A549 (cell line): ENCODE results near the gene KDM5B. TPM values are rescaled to one million over a fixed set of nuclear protein-coding genes. Genes with fewer than 3 reads are reported as not detected.

Experiments
- ATAC-seq, 2 experiments: fragments of 200-7000 bp in 1 of 2; fragments of >200 bp in 1 of 2; cut with Nextera tagmentation in 1 of 2; cut with Tn5 transposase in 1 of 2; 3 replicates each; pipeline versions ENCODE4 v1.8.0 to v1.9.1; 2018 to 2020; ENCODE audit warnings: mild to moderate bottlenecking in 1 of 2, moderate library complexity in 1 of 2
- CTCF ChIA-PET: fragments of 300-600 bp; sonication (Branson Sonifier 250); formaldehyde crosslinking; extraction: SDS; loops from one replicate; lab custom pipeline; 2021; ENCODE audit warnings: antibody characterized with exemption, inconsistent platforms; lab: Yijun Ruan, JAX
- POLR2A ChIA-PET: fragments of 350-600 bp; formaldehyde crosslinking; extraction: SDS; loops from one replicate; lab custom pipeline; 2021; ENCODE audit warnings: antibody characterized with exemption, inconsistent platforms; lab: Yijun Ruan, JAX
- DNase-seq, 2 experiments: peaks; one replicate each; pipeline versions ENCODE4 v3.0.0 to v3.0.0-alpha.2; 2011 to 2016; ENCODE audit warnings: low read depth in 1 of 2, low spot score in 1 of 2
- FAIRE-seq: peaks from 2 replicates; lab custom pipeline; 2011; peaks lifted over from hg19 to GRCh38; lab: Jason Lieb, UNC
- H3K27ac ChIP-seq, 2 experiments: fragments of >200 bp; sonication (Bioruptor Twin); formaldehyde crosslinking; 3 replicates each; pipeline ENCODE4 v1.5.1; 2016 to 2017
- H3K4me1 ChIP-seq: fragments of >200 bp; sonication (Bioruptor Twin); formaldehyde crosslinking; 3 replicates; pipeline ENCODE4 v1.6.1; 2016
- H3K4me2 ChIP-seq: fragments of >200 bp; sonication (Bioruptor Twin); formaldehyde crosslinking; 3 replicates; pipeline ENCODE4 v1.6.1; 2016
- H3K4me3 ChIP-seq: fragments of >200 bp; sonication (Bioruptor Twin); formaldehyde crosslinking; 3 replicates; pipeline ENCODE4 v1.5.1; 2016
- H3K9me3 ChIP-seq: fragments of >200 bp; sonication (Bioruptor Twin); formaldehyde crosslinking; 3 replicates; pipeline ENCODE4 v1.6.1; 2016
- BCL3 ChIP-seq: fragments of >200 bp; sonication (Bioruptor Twin); formaldehyde crosslinking; IDR thresholded peaks from 3 replicates; pipeline ENCODE4 v1.6.1; 2016
- EHF ChIP-seq: fragments of 250-450 bp; sonication (Bioruptor Pico); IDR thresholded peaks from 2 replicates; pipeline ENCODE4 v1.5.0; 2020; ENCODE audit warnings: mild to moderate bottlenecking
- ESRRA ChIP-seq: fragments of 150-350 bp; IDR thresholded peaks from 2 replicates; pipeline ENCODE4 v1.6.1; 2014; ENCODE audit warnings: mild to moderate bottlenecking, low read length, borderline replicate concordance
- FOXS1 ChIP-seq: fragments of 250-450 bp; sonication (Bioruptor Pico); IDR thresholded peaks from 2 replicates; pipeline ENCODE4 v1.5.0; 2020; ENCODE audit warnings: mild to moderate bottlenecking, moderate library complexity
- GATA3 ChIP-seq: IDR thresholded peaks from 2 replicates; pipeline ENCODE4 v1.6.1; 2012; ENCODE audit warnings: borderline replicate concordance
- HDAC2 ChIP-seq: fragments of 200-600 bp; sonication (generic); IDR thresholded peaks from 2 replicates; pipeline ENCODE4 v1.6.1; 2016
- KDM1A ChIP-seq: fragments of 200-600 bp; sonication (generic); IDR thresholded peaks from 2 replicates; pipeline ENCODE4 v1.6.1; 2016; ENCODE audit warnings: low read depth, mild to moderate bottlenecking
- MAFK ChIP-seq: fragments of 450-650 bp; IDR thresholded peaks from 2 replicates; pipeline ENCODE4 v1.6.1; 2014; ENCODE audit not compliant: partially characterized antibody
- MYC ChIP-seq: IDR thresholded peaks from 2 replicates; pipeline ENCODE4 v1.6.1; 2012; ENCODE audit warnings: mild to moderate bottlenecking, inconsistent platforms, low read length, improper control_type of control experiment, borderline replicate concordance
- NFE2L2 ChIP-seq: fragments of 150-350 bp; conservative IDR thresholded peaks from 2 replicates; pipeline ENCODE4 v1.6.1; 2014; ENCODE audit warnings: low read length
- NPAS2 ChIP-seq: fragments of 250-450 bp; sonication (Bioruptor Pico); IDR thresholded peaks from 2 replicates; pipeline ENCODE4 v1.8.0; 2022; ENCODE audit warnings: mild to moderate bottlenecking, moderate library complexity, borderline replicate concordance
- NR3C1 ChIP-seq: fragments of >200 bp; sonication (Bioruptor Twin); formaldehyde crosslinking; IDR thresholded peaks from 3 replicates; pipeline ENCODE4 v1.6.1; 2017
- PHF8 ChIP-seq: fragments of 200-600 bp; sonication (generic); IDR thresholded peaks from 2 replicates; pipeline ENCODE4 v1.6.1; 2016; ENCODE audit warnings: low read depth, mild to moderate bottlenecking, antibody characterized with exemption, moderate library complexity, borderline replicate concordance
- POLR2A ChIP-seq: IDR thresholded peaks from 2 replicates; pipeline ENCODE4 v1.6.1; 2012; ENCODE audit warnings: mild to moderate bottlenecking, low read length
- RAD21 ChIP-seq, 2 experiments: fragments of >200 bp in 1 of 2; sonication (Bioruptor Twin) in 1 of 2; formaldehyde crosslinking in 1 of 2; IDR thresholded peaks in 1 of 2; conservative IDR thresholded peaks in 1 of 2; 2 replicates in 1 of 2; 3 replicates in 1 of 2; pipeline ENCODE4 v1.6.1; 2012 to 2018; ENCODE audit warnings: inconsistent platforms in 1 of 2
- RARB ChIP-seq: fragments of 250-450 bp; sonication (Bioruptor Pico); IDR thresholded peaks from 2 replicates; pipeline ENCODE4 v1.8.0; 2021; ENCODE audit warnings: mild to moderate bottlenecking, moderate library complexity
- RCOR1 ChIP-seq: fragments of 150-350 bp; IDR thresholded peaks from 2 replicates; pipeline ENCODE4 v1.6.1; 2014; ENCODE audit warnings: antibody characterized with exemption, low read length, low read depth
- SMC3 ChIP-seq: fragments of >200 bp; sonication (Bioruptor Twin); formaldehyde crosslinking; IDR thresholded peaks from 3 replicates; pipeline ENCODE4 v1.6.1; 2018; ENCODE audit warnings: inconsistent platforms
- ZNF302 ChIP-seq: fragments of 250-450 bp; sonication (Bioruptor Pico); IDR thresholded peaks from 2 replicates; pipeline ENCODE4 v1.9.0; 2021; ENCODE audit warnings: inconsistent platforms, mild to moderate bottlenecking, moderate library complexity
- WGBS: methylation state at CpG from one replicate; pipeline ENCODE4 v1.1.6; 2017; ENCODE audit errors: missing lambda C conversion rate; 5-methylcytosine and 5-hydroxymethylcytosine counted together
- polyA plus RNA-seq, 4 experiments: library from polyadenylated mRNA; depleted of rRNA in 3 of 4; stranded (reverse); fragments of >200 nt; fragmentation: RNase III in 1 of 4; extraction: RNeasy Plus Mini Kit Qiagen cat#74134 plus additional on column Dnase treatment in 1 of 4; gene quantifications; 2 replicates in 3 of 4; 3 replicates in 1 of 4; pipeline ENCODE4 v1.2.3, GENCODE V29; 2011 to 2017
- TF ChIP-seq, protein P1 (sequence below): fragments of 250-450 bp; sonication (Bioruptor Pico); IDR thresholded peaks from 2 replicates; pipeline ENCODE4 v1.5.0; 2021; ENCODE audit warnings: mild to moderate bottlenecking, moderate library complexity, borderline replicate concordance

KDM5B gene
- polyA plus RNA-seq, 2 of the 4 experiments (the other 2 are of a cell fraction) = 15.8 to 44.3 TPM

- TF ChIP-seq NPAS2 (CRISPR knock-in tag) (no peak), GATA3 (no peak), ESRRA (no peak), NFE2L2 (no peak)
- Histone ChIP-seq H3K4me1 (no peaks in the 10 kb centered on the region), H3K9me3 (no peaks in the 10 kb centered on the region), H3K4me3 (no peak overlapping the region), H3K27ac (no peak overlapping the region), H3K4me2 (no peak overlapping the region)
- POLR2A ChIA-PET = no interaction called here
- DNase-seq (peak in 1 of 2 experiments; percentile 15), FAIRE-seq (no peak), ATAC-seq (peak in 1 of 2 experiments; percentile 21; a peak in 1 of 6 replicates)
- 26% methylated on average over 4 of the region's 4 CpGs for WGBS
- CTCF ChIA-PET = interaction anchor here (0.7 to 1.2 kb wide), 4 partner anchors 20 to 446 kb away, joined by 3 read pairs; no protein-coding TSS in a partner anchor
Observed at GRCh38 chr1:202683029-202683428, 125.2 kb downstream of the KDM5B start.

GRCh38 chr1:202682477-202682876 lies 125.7 kb downstream of the KDM5B start:
- 47% methylated on average over 9 of the region's 9 CpGs for WGBS
- H3K4me2 ChIP-seq = no peak overlapping the region
- H3K4me3 ChIP-seq = no peak overlapping the region
- ATAC-seq = no peak
- no peak for DNase-seq
- H3K27ac ChIP-seq = no peak overlapping the region
- H3K4me1 ChIP-seq = no peaks in the 10 kb centered on the region
- POLR2A ChIA-PET = no interaction called here
- TF ChIP-seq BCL3 (no peak), KDM1A (no peak), MAFK (no peak), MYC (no peak), RARB (CRISPR knock-in tag) (no peak), RAD21 (conservative IDR thresholded peaks at IDR 0.05 in 1 of 2, IDR thresholded peaks at IDR 0.05 in 1 of 2) (no peak), EHF (CRISPR knock-in tag) (no peak), POLR2A (no peak)
- H3K9me3 ChIP-seq = no peaks in the 10 kb centered on the region
- CTCF ChIA-PET = interaction anchor here (0.9 to 1.2 kb wide), 3 partner anchors 12 to 25 kb away, joined by 3 to 6 read pairs (median 3); no protein-coding TSS in a partner anchor
- no peak for FAIRE-seq

- ChIA-PET POLR2A (no interaction called here), CTCF (interaction anchor here (0.8 to 1.1 kb wide), 4 partner anchors 11 to 318 kb away, joined by 3 to 6 read pairs (median 3); no protein-coding TSS in a partner anchor)
- 0 out of 3 replicates have a peak, but pooled peaks cover 4% of the 10 kb centered on the region for H3K9me3 ChIP-seq
- ATAC-seq (no peak), DNase-seq (no peak), FAIRE-seq (no peak)
- no peak overlapping the region for H3K4me2 ChIP-seq
- no peaks in the 10 kb centered on the region for H3K4me1 ChIP-seq
- TF ChIP-seq FOXS1 (CRISPR knock-in tag) (no peak), PHF8 (no peak), RCOR1 (no peak), KDM1A (no peak), ZNF302 (CRISPR knock-in tag) (no peak), HDAC2 (no peak), NR3C1 (no peak), POLR2A (no peak), SMC3 (no peak)
- TF ChIP-seq, protein P1, sequence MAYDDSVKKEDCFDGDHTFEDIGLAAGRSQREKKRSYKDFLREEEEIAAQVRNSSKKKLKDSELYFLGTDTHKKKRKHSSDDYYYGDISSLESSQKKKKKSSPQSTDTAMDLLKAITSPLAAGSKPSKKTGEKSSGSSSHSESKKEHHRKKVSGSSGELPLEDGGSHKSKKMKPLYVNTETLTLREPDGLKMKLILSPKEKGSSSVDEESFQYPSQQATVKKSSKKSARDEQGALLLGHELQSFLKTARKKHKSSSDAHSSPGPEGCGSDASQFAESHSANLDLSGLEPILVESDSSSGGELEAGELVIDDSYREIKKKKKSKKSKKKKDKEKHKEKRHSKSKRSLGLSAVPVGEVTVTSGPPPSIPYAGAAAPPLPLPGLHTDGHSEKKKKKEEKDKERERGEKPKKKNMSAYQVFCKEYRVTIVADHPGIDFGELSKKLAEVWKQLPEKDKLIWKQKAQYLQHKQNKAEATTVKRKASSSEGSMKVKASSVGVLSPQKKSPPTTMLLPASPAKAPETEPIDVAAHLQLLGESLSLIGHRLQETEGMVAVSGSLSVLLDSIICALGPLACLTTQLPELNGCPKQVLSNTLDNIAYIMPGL (CRISPR knock-in tag) = no peak
- H3K27ac ChIP-seq = no peak overlapping the region
- no peak overlapping the region for H3K4me3 ChIP-seq
- 18% methylated on average over 9 of the region's 11 CpGs for WGBS
Observed at GRCh38 chr1:202681736-202682420, 126.3 kb downstream of the KDM5B start.
